HG03521 (cell line): ENCODE results near the gene TXLNB.
A peak's percentile ranks its signal among the peaks of the same experiment; 100 is the strongest.
"Not testable (repeated sequence)": the region's sequence is repeated elsewhere in the genome, so short reads cannot be mapped to it uniquely, and the experiment has no call there.

Source experiments
- ATAC-seq: cut with Tn5 transposase; IDR thresholded peaks from one replicate; pipeline ENCODE4 v1.9.1; 2021; ENCODE audit warnings: mild to moderate bottlenecking, moderate library complexity; ENCODE audit not compliant: unreplicated experiment

Gene TXLNB

GRCh38 chr6:139240161-139241010 lies 51.4 kb downstream of the TXLNB start:
- no peak for ATAC-seq

DNA sequence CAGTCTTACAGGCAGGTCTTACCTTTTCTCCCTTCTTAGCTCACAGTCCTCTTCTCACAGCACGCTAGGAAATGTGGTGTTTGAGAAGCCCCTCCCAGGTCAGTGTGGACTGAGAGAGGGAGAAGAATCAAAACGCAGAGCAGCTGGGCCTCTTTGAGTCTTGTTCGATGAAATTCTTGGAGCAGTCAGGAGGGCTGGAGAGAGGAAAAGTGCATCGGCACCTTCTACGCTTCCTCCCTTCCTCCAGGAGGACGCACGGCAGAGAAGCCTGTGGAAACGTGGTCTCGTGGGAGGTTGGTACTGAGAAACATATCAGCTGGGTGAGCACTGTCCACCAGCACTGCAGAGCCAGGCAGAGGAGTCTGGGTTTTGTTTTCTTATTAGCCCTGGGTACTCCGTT lies 52.7 kb downstream of the TXLNB start:
- no peak for ATAC-seq

DNA sequence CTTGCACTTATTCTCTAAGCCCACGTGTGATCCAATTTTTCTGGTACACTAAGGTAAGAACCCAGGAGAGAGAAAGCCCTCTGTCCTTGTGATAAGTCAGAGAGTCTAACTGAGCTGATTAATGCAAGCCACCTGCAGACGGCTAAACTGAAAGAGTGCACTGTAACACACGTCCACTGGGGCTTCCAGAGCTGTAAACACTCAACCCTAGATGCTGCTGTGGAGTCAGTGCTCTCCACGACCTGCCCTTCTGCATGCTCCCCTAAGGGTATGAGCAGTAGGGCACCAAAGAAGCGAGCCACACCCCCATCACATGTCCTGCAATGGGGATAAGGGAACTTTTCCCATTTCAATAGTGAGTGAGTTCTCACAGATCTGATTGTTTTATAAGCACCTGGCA lies 55.7 kb downstream of the TXLNB start:
- ATAC-seq = no peak

- no peak for ATAC-seq
These were observed 56.1 kb downstream of the TXLNB start for GRCh38 chr6:139235661-139236060.

DNA sequence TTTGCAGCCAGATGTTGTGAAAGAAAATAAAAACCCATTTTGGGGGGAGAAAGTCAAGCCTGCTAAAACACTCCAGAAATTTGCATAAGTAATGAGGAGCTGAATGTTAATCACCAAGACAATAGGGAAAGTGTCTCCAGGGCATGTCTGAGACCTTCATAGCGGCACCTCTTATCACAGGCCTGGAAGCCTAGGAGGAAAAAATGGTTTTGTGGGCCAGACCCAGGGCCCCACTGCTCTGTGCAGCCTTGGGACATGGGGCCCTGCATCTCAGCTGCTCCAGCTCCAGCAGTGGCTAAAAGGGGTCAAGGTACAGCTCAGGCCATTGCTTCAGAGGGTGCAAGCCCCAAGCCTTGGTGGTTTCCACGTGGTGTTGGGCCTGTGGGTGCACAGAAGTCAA lies 57.6 kb downstream of the TXLNB start:
- not testable (repeated sequence) for ATAC-seq

DNA sequence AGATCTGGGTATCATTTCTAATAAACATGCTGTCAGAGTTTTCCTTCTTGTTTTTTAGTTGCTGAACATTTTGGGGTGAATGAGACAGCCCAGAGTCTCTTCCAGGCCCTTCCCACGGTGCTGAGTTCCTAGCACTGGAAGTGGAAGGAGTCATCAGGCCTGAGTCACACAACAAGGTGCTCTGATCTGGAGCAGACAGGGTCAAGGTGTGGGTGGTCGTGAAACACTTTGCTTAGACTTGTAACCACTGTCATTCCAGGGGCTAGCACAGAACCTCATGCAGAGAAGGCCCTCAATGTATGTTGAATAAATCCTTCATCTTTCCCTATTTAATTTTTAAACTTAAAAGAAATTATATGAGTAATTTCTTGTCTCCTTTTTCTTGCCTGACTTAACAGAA lies 60.6 kb downstream of the TXLNB start:
- ATAC-seq = no peak

DNA sequence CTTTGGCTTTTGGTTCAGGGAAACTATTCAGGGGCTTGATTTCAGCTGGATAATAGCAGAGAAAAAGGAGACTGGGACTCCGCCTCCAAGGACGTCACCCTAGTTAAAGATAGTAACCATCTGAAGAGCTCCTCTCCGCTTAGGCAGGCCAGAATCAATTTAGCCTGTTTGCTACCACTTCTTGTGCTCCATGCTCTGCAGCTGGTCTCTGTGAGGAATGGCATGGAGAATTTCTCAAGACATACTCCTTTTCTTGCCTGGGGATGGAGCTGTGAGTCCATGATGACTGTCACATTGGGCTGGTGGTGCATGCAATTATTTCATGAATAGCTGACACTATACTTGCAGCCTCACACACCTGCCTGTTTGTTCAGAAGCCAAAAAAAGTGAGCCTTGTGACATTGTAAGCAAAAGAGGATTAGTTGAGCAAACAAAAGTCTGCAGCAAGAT lies 61.4 kb downstream of the TXLNB start:
- no peak for ATAC-seq

- ATAC-seq = not testable (repeated sequence)
These were observed 63.4 kb downstream of the TXLNB start for GRCh38 chr6:139228387-139228786.

DNA sequence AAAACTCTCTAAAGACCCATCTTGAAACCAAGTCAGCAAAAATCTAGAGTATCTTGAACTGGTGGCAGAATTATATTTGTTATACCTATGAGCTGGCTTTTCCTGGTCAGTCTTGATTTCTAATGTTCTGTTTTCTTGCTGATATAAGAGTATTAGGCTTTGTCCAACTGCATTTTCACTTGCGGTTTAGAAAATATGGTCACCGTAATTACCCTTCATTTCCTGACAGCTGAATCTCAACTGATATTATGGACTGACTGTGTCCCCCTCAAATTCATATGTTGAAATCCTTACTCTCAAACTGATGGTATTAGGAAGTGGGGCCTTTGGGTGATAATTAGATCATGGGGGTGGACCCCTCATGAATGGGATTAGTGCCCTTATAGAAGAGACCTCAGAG lies 72.1 kb downstream of the TXLNB start:
- ATAC-seq = no peak

- peak; percentile 100 for ATAC-seq
These were observed 72.5 kb downstream of the TXLNB start for GRCh38 chr6:139219271-139219729.

DNA sequence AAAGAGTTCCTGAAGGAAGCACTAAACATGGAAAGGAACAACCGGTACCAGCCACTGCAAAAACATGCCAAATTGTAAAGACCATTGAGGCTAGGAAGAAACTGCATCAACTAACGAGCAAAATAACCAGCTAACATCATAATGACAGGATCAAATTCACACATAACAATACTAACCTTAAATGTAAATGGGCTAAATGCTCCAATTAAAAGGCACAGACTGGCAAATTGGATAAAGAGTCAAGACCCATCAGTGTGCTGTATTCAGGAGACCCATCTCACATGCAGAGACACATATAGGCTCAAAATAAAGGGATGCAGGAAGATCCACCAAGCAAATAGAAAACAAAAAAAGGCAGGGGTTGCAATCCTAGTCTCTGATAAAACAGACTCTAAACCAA lies 79.3 kb downstream of the TXLNB start:
- not testable (repeated sequence) for ATAC-seq

DNA sequence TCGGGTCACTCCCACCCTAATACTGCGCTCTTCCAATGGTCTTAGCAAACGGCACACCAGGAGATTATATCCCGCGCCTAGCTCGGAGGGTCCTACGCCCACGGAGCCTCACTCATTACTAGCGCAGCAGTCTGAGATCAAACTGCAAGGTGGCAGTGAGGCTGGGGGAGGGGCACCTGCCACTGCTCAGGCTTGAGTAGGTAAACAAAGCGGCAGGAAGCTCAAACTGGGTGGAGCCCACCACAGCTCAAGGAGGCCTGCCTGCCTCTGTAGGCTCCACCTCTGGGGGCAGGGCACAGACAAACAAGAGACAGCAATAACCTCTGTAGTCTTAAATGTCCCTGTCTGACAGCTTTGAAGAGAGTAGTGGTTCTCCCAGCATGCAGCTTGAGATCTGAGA lies 81.0 kb downstream of the TXLNB start:
- ATAC-seq = not testable (repeated sequence)

DNA sequence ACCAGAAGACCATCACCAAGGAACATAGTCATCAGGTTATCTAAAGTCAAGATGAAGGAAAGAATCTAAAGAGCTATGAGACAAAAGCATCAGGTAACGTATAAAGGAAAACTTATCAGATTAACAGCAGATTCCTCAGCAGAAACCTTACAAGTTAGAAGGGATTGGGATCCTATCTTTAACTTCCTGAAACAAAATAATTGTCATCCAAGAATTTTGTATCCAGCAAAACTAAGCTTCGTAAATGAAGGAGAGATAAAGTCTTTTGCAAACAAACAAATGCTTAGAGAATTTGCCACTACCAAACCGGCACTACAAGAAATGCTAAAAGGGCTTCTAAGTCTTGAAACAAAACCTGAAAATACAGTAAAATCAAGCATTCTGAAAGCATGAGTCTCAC lies 86.0 kb downstream of the TXLNB start:
- ATAC-seq = no peak

- ATAC-seq = no peak
These were observed 86.8 kb downstream of the TXLNB start for GRCh38 chr6:139204978-139205377.

GRCh38 chr6:139201378-139201777 lies 90.4 kb downstream of the TXLNB start:
- no peak for ATAC-seq

DNA sequence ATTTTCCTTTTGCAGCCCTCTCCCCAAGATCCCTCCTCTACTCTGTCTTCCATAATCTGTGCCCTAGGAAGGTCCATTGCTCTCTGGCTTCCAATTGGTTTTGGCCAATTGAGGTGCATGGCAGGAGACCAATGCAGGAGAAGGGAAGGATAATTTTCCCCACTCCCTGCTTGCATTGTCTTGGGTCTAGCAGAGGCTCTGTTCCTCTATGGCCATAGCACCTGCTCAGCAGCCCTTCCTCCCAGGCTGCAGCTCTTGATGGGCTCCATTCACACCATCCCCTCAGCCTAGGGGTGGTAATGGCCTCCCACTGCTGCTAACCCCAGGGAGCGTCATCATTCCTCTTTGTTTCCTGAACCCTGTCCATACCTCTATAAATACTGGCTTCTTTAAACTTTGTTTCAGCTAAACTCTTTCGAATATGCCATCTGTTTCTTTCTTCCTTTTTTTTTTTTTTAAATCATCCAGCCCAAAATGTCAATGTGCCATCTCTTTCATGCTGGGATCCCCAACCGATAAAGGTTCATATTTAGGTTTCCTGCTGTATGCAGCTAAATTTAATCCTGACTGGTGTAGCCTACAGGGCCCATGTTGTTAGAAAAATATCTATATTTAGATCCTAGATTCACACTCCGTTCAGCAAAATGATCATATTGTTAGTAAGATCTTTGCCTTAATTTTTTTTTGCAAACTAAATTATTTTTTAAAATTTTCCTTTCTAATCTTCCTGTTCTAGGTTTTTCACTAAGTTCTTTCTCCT lies 93.1 kb downstream of the TXLNB start:
- no peak for ATAC-seq

- no peak for ATAC-seq
These were observed 97.1 kb downstream of the TXLNB start for GRCh38 chr6:139194740-139195139.
